NCI-H446 treated with DMSO at 0.1 percent for 48 hours (cell line): ENCODE results near the gene GEMIN8.

Experiments used
- DNase-seq: peaks from one replicate; lab custom pipeline; 2025; lab: John Stamatoyannopoulos, UW

GEMIN8 gene

GRCh38 chrX:14015294-14015693 lies 14.4 kb downstream of the GEMIN8 start:
- DNase-seq = no peak

GRCh38 chrX:14014526-14014925 lies 15.2 kb downstream of the GEMIN8 start:
- no peak for DNase-seq

GRCh38 chrX:14013054-14013453 lies 16.6 kb downstream of the GEMIN8 start:
- no peak for DNase-seq

- no peak for DNase-seq
Observed at GRCh38 chrX:14010566-14010965, 19.1 kb downstream of the GEMIN8 start.

- DNase-seq = no peak
Observed at GRCh38 chrX:14006540-14006939, 23.2 kb downstream of the GEMIN8 start.

GRCh38 chrX:14003876-14004425 lies 25.7 kb downstream of the GEMIN8 start:
- DNase-seq = no peak

- DNase-seq = no peak
Observed at GRCh38 chrX:14003028-14003427, 26.7 kb downstream of the GEMIN8 start.

- no peak for DNase-seq
Observed at GRCh38 chrX:13996650-13997049, 33.0 kb downstream of the GEMIN8 start.

GRCh38 chrX:13994536-13995080 lies 35.1 kb downstream of the GEMIN8 start:
- DNase-seq = no peak

- no peak for DNase-seq
Observed at GRCh38 chrX:13994104-13994503, 35.6 kb downstream of the GEMIN8 start.

- no peak for DNase-seq
Observed at GRCh38 chrX:13990126-13990800, 39.4 kb downstream of the GEMIN8 start.

GRCh38 chrX:13985697-13986435 lies 43.8 kb downstream of the GEMIN8 start:
- DNase-seq = no peak

GRCh38 chrX:13983734-13984133 lies 46.0 kb downstream of the GEMIN8 start:
- no peak for DNase-seq

GRCh38 chrX:13968198-13968597 lies 61.5 kb downstream of the GEMIN8 start:
- no peak for DNase-seq

GRCh38 chrX:13967636-13968035 lies 62.1 kb downstream of the GEMIN8 start:
- DNase-seq = no peak

GRCh38 chrX:13966793-13967125 lies 62.9 kb downstream of the GEMIN8 start:
- no peak for DNase-seq

GRCh38 chrX:13966071-13966792 lies 63.5 kb downstream of the GEMIN8 start:
- peak; percentile 3 for DNase-seq

- no peak for DNase-seq
Observed at GRCh38 chrX:13965531-13965930, 64.2 kb downstream of the GEMIN8 start.

GRCh38 chrX:13956998-13957397 lies 72.7 kb downstream of the GEMIN8 start:
- no peak for DNase-seq
